ENCODE data around the gene PYM1.
A peak's percentile ranks its signal among the peaks of the same experiment; 100 is the strongest.
"Not testable (repeated sequence)": the region's sequence is repeated elsewhere in the genome, so short reads cannot be mapped to it uniquely, and the experiment has no call there.

Gene PYM1

GRCh38 chr12:55938826-55939501 is 11.3 kb upstream of the PYM1 start:
- no peak for DNase-seq

DNA sequence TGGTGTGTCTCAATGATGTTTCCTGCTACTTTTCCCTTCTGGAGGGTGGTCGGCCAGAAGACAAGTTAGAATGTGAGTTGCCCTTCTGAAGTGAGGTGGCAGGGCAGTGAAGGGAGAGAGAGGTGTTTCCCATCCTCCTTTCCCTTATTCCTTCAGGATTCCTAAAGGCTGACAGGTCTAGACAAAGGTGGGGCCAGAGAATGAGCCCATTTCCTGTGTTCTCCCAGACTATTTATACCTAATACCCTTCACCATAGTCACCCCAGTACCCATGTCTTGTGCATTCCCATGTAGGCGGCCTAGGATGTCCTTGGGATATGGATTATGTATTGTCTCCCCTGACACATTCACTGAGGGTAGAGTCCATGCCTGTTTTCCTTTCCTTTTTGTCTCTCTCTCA is 10.3 kb upstream of the PYM1 start:
- DNase-seq: no peak

DNA sequence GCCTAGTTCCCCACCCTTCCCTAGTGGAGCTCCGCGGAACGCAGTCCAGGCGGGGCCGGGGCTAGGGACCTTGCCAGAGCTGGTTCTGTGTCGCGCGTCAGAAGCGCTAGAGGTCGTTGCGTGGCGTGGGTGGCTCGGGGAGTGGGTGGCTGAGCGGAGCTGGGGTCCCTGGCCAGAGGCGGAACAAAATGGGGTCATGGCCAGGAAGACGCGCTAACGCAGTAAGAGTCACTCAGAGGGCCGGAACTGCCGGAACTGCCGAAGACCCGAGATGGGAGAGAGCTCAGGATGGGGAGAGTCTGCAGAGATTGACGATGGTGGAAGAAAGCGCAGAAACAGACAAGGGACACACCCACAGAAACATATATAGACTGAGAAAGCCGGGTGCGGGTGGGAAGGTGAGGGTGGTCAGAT is 8.1 kb upstream of the PYM1 start:
- no peak for DNase-seq

GRCh38 chr12:55934773-55935172 is 7.1 kb upstream of the PYM1 start:
- DNase-seq: no peak

- DNase-seq: no peak
Observed at GRCh38 chr12:55933799-55934742, 6.4 kb upstream of the PYM1 start.

- no peak for DNase-seq
Observed at GRCh38 chr12:55933169-55933798, 5.6 kb upstream of the PYM1 start.

GRCh38 chr12:55932551-55932910 is 4.8 kb upstream of the PYM1 start:
- DNase-seq: no peak

- DNase-seq: no peak
Observed at GRCh38 chr12:55931780-55932550, 4.3 kb upstream of the PYM1 start.

DNA sequence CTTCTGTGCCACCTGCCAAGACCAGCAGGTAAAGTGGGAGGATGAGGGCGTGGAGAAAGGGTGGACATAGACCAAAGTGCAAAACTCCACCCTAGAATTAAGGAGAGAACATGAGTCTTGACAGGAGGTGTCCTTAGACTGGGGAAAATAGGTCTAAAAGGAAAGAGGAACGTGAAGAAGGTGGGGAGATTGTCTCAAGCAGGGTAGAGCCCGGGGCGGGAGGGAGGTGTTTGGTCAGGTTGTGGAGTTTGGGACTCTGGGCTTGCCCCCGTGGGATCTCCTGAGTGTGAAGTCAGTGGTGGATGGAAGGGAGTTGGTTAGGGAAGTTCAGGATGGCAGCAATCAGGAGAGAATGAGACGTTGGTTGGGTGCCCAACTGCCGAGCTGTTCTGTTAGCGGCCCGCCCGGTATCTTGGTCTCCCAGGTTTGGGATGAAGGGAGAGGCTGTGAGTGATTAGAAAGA is 3.7 kb upstream of the PYM1 start:
- no peak for DNase-seq

DNA sequence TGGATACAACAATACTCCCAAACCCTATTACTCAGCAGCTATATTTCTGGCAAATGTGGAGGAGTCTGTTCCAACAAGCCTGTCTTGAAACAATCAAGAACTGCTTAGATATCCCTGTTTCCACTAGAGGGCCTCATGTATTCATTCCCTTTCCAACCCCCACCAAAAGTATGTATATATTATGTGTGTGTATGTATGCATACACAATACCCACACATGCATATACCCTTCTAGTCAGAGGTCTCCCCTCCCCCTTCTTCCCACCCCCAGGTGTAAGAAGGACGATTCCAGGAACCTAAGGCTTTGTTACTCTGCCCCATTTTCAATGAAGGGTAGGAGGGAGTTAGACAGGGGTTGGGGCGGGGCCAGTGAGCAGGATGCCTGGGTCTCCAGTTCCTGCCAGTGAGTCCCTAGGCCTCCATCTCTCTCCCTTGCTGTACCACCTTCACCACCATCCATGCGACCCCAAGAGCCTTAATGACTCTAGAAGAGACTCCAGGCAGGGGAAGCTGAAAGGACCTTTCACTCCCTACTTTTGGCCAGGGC is 3.1 kb upstream of the PYM1 start, which contains the start of gene DGKA:
Gene DGKA, plus strand, starts transcription at position 392 of the 546 bp plus-strand sequence. CDS start 5,342 bp downstream, outside the sequence.
- DNase-seq: peak; percentile 6

- DNase-seq: no peak
Observed at GRCh38 chr12:55929306-55929791, 1.7 kb upstream of the PYM1 start.

DNA sequence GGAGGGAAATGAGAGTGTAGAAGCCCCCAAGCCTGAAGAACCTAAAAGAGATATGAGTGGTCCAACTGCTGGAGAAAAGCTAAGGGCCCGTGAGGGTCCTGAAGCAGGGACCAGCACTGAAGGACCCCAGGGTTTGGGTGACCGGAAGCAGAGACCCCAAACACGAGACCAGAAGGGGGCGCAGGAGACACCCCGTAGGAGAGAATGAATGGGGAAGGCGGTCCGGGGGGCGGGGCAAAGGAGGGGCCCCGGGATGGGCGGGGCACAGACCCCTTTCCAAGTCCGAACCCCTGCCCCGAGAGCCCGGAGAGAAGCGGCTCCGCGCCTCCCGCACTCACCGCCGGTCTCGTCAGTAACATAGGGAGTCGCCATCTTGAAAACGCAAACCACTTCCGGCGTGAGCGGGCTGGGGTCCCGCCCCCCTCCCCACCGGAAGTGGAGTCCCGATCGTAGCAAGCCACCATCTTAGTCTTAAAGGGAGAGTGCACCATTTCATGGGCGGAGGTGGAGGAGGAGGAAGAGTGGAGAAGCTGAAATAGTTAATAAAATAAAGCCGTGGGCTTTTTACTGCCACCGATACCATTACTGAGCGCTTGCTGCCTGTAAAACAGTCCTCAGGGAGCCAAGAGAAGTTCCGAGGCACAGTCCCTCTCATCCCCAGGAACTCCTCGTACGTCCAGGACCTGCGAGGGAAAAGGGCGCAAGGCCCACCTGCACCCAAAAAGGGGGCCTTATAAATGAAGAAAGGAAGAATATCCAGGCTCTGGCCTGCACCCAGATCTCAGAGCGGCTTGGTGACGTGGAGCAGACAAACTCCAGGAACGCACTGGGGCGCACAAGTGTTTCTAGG is 731 bp downstream of the PYM1 start:
- DNase-seq: peak; percentile 86

- no peak for DNase-seq
Observed at GRCh38 chr12:55925870-55926737, 1.6 kb downstream of the PYM1 start.

GRCh38 chr12:55925371-55925770 is 2.3 kb downstream of the PYM1 start:
- DNase-seq: no peak

DNA sequence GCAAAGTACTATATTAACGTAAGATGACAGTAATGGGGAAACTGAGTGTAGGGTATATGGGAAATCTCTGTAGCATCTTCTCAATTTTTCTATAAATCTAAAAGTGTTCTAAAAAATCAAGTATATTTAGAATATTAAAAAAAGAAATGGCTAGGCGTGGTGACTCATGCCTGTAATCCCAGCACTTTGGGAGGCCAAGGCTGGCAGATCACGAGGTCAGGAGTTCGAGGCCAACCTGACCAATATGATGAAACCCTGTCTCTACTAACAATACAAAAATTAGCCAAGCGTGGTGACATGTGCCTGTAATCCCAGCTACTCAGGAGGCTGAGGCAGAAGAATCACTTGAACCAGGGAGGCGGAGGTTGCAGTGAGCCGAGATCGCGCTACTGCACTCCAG is 4.0 kb downstream of the PYM1 start:
- not testable (repeated sequence) for DNase-seq

GRCh38 chr12:55922126-55922525 is 5.6 kb downstream of the PYM1 start:
- no peak for DNase-seq

GRCh38 chr12:55919032-55919431 is 8.7 kb downstream of the PYM1 start:
- DNase-seq: not testable (repeated sequence)

DNA sequence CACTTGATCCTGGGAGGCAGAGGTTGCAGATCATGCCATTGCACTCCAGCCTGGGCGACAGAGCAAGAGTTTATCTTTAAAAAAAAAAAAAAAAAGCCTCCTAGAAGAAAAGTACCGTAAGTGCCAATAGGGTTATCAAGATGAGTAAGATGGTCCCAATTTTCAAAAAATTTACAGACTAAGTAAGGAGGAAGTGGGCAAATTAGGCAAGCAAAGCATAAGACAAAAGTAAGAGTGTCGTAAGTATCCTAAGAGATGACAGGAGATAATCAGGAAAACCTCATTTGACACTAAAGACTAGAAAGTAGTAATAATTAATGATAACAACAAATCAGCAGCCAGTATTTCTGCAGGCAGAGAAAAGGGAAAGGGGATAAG is 12.2 kb downstream of the PYM1 start:
- no peak for DNase-seq

- DNase-seq: no peak
Observed at GRCh38 chr12:55912908-55913307, 14.8 kb downstream of the PYM1 start.

GRCh38 chr12:55909513-55909884 is 18.2 kb downstream of the PYM1 start:
- DNase-seq: no peak

All from NCI-H1092 (cell line).